Measurements from ENCODE around the gene MTMR1.

MTMR1 gene

DNA sequence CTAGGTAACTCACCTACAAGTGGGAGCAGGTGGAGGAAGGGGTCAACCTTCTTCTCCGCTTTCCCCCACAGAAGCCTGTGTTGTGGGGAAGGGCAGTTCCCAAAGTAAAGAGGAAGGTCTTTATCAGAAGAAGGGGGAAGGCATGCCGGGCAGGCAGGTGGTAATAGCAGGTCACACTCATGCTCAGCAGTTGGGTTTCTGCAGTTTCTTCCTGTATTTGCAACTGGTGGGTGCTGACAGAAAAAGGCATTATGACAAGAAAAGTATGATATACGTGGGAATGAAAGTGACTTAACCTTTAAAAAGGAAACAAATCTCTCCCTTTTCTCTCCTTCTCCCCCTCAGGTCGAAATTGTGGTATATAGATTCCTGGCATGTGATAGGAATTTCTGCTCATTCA is 3.7 kb downstream of the MTMR1 start:
- ATAC-seq (no peak), DNase-seq (peak; percentile 14)

DNA sequence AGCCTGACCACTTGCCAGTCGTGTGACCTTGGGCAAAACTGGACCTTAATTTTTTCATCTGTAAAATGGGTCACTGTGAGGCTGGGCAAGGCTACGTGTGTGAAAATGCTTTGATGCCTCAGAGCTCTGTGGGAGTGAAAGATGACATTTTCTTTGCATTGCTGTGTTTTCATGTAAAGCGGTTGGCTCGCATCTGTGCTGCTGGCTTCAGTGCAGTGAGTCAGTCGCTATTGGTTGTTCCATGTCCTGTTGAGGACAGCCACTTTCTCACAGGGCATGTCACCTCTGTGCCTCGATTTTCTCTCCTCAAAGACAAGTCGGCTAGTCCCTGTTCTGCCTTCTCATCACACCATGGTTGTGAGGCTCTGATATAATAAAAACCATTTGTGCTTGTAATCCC is 4.4 kb downstream of the MTMR1 start:
- ATAC-seq, result peak; percentile 10
- DNase-seq, result peak; percentile 15

DNA sequence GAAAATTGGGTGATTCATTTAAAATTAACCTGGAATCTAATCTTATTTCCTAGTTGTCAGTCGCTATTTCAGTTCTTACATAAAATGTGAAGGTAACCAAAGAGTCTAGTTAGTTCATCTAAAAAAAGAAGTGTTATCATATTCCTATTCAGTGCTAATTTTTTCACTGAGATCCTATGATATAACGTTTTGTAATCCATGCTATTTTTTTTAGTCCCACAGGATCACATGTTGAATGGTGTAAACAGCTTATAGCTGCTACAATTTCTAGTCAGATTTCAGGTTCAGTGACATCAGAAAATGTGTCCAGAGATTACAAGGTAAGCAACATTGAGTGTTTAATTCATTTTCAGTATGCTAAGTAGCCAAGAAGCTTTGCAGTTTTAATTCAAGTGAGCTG is 5.8 kb downstream of the MTMR1 start:
- no peak for DNase-seq
- no peak for ATAC-seq

DNA sequence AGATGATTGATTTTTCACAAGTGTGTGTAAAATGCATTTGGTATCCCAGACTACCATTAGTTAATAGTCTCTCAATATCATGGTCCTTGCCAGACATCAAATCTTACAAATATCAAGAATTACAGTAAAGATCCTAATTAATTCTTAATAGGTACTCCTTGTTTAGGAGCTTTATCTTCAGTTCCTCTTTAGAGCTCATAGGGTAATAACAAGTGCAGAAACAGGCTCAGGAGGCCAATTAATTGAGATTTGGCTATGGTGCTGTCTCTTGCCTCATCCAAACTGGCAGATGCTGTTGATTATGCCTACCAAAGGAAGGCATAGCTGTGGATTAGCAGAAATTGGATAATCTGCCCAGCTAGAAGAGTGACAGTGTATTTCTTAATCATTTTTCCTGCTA is 6.9 kb downstream of the MTMR1 start:
- no peak for DNase-seq
- ATAC-seq, result no peak

DNA sequence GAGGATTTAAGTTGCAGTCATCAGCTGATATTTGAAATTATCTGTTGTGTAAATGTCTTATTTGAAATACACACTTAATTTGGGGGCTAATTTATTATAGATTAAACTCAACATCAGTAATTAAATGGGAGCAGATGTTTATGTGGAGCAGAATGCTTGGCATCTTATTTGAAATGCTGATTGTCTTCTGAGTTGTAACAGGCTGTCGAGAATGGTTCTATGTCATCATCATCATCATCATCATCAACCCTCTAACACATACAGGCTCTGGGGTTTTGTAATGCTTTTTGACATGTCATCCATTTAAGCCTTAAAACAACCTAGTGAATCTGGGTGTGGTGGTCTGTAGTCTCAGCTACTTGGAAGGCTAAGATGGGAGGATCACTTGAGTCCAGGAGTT is 8.2 kb downstream of the MTMR1 start:
- DNase-seq (no peak), ATAC-seq (no peak)

DNA sequence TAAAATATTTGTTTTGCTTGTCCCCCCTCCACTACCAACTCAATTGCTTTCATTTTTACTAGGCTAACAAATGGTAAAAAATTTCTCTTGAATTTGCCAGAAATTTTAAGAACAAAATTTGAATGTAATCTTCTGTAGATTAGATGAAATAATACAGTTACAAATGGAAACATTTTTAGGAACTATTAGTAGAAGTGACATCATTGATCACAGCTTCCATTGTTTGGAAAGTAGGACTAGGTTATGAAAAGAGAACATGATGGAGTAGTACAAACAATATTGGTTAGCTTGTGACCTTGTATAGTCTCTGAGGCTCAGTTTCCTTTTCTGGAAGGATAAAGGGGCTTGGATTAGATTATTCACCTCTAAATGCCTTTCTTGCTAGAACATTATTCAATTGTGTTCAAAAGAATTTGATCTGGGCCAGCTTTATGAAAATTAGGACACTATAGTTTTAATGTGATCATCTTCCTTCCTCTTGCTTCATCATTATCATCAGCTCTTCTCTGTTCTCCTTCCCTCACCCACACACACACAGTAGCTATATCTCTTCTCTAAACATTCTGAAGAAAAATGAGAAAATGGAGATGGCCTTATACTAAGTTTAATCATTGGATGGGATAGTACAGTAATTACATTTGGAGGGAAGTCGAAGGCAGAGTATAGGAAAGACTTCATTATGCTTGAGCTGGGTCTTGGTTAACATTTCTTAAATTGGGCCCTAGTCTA is 9.9 kb downstream of the MTMR1 start:
- ATAC-seq (no peak), DNase-seq (no peak)

DNA sequence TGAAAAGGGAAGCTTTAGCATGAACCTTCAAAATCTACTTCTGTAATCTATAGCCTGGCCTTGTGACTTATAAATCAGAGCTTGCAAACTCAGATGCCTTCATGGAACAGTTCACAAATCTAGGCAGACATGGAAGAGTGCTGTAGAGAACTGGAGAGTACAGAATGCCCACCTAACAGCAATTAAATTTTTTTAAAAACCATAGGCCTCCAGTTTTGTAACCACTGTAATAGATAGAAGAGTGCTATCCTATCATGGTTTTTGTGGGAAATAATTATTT is 10.4 kb downstream of the MTMR1 start:
- ATAC-seq (no peak), DNase-seq (no peak)

DNA sequence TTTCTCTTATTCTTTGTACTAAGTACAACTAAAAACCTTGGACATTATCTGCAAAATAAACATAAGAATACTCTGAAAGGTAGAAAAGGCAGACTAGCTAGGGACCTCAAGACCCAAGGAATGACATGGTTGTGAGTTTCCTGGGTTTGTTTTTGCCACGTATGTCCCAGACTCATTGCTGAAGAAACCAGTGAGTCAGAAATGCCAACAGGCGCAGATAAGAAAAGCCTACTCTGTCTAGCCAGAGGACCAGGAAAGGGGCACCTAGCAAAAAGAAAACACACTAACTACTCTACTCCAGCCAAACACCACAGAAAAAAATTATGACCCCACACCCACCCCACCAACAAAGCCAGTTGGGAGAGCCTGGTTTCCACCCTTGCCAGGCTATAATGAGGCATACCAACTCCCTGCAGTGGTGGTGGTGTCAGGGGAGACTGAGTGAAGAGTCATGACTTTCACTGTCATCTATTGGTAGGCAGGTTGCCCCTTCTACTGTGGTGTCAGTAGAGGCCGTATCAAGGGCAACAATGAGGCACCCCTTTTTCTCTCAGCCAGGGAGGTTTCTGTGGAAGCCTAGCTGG is 10.9 kb downstream of the MTMR1 start:
- peak; percentile 93 for ATAC-seq
- peak; percentile 27 for DNase-seq

DNA sequence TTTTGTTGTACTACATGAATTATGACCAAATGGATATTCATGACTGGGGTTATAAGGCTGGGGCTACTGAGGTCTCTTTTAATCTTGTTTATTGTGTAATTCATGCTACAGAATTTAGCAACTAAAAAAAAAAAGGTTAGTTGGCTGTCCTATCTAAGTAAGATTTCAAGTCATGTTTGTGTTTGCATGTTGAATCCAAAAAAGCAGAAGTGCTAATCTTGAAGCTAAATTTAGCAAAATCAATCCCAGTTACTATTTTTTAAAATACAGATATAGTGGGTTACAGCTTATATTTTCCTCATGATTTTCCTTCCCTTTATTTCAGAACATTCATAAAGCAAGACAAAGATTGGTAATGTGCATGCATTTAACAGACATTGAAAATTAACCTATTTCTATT is 19.4 kb downstream of the MTMR1 start:
- ATAC-seq (no peak), DNase-seq (no peak)

DNA sequence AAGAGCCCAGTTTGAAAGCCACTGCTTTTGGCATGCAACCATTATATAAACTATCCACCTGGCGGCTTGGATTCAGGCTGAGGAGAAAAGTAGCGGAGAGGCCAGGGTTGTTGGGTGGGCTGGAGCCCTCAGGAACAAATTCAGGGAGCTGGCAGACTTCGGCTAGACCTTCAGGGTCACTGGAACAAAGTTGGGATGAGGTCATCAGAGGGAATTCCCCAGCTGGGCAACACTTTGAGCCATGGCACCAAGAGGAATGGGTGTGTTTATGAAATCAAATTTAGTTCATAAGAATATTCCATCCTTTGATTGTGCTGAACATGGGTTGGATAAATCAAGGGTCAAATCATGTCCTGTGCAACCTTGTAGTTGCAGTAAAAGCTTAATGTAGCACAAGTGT is 22.0 kb downstream of the MTMR1 start:
- DNase-seq (no peak), ATAC-seq (no peak)

DNA sequence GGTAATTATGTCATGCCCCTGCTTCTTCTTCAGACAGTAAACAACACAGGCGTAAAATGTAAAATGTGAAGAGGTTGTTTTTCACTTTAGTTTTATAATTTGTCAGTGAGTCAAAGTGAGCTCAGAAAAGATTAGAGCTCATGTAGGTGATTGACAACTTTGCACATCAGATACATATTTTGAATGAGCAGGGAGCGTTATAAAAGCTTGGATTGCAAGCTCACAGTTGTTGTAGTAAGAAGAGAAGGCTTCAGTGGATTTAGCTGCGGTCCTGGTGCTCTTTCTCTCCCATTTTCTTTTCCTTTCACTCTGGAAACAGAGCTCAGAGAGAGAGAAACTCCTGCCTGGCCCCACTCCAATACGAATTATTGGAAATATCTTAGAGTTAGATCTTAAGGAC is 26.4 kb downstream of the MTMR1 start:
- ATAC-seq, result no peak
- DNase-seq, result no peak

DNA sequence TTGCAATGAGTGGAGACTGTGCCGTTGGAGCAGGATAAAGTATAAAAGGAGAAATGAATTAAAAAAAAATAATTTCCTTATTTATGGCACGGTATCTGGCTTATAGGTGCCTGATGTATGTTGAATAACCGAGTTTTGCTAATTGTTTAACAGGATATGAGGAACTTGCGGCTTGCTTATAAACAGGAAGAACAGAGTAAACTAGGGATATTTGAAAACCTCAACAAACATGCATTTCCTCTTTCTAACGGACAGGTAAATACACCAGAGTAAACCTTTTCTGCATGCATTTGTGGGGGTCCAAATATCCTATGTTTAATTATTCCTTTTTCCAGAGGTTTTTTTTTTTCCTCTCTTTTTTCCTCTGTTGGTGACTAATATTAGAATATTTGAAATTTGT is 36.8 kb downstream of the MTMR1 start:
- no peak for DNase-seq
- ATAC-seq, result no peak

DNA sequence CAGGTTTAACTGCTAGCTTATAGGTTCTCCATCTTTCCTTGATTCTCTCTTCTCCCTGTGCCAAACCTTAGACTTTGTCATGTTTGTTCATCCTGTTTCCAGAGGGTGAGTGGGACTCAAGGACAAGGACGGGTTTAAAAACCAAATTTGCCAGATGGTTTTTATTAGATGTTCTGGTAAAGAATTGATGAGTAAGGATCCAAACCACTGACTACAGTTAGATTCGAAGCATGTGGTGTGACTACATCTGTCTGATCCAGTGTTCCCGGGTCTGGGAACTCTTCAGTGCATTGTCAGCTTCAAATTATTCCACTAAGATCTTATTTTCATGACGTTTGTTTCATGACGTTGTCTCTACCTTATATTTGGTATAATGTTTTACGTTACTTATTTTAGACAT is 37.5 kb downstream of the MTMR1 start:
- DNase-seq (no peak), ATAC-seq (no peak)

DNA sequence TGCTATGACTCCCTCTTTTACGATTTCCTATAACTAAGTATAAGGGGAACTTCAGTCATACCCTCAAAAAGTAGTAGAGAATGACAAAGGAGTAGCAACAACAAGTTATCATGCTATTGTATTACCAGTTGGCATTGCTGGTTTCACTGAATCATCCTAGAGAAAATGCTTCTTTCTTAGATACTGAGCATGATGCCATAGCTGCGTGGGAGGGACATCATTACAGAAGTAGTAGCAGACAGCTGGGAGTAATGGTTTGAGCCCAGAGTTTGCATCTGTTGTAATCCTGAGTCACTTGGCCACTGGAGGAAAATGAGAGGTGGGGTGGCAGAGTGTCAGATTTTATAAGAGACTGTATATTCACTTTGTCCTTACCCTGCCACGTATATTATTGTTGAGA is 38.6 kb downstream of the MTMR1 start:
- ATAC-seq (peak; percentile 92), DNase-seq (peak; percentile 47)

DNA sequence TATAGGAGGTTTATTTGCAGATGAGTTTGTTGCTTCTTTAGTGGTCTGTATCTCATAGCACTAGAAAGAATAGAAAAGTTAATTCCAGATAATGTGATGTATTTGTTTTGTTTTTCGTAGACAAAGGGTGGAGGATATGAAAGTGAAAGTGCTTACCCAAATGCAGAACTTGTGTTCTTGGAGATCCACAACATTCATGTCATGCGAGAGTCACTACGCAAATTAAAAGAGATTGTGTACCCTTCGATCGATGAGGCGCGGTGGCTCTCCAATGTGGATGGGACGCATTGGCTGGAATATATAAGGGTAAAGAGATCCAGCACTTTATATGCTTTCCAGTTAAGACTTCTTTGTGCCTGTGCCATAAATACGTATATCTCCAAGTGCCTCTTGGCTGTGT is 43.3 kb downstream of the MTMR1 start:
- DNase-seq (no peak), ATAC-seq (no peak)

DNA sequence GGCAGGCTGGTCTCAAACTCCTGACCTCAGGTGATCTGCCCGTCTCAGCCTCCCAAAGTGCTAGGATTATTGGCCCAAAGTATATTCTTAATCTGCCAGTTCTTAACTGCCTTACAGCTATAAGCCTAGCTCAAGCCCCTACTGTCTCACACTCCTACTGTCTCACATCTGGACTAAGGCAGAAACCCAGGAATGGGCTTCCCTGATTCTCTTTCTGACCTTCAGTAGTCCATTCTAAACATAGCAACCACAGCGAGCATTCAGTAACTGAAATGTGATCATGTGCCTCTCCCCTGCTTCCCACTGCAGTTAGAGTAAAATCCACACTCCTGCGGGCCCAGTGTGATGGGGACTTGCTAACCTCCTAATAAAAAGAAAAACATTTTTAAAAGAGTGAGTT is 58.9 kb downstream of the MTMR1 start:
- no peak for DNase-seq
- no peak for ATAC-seq

DNA sequence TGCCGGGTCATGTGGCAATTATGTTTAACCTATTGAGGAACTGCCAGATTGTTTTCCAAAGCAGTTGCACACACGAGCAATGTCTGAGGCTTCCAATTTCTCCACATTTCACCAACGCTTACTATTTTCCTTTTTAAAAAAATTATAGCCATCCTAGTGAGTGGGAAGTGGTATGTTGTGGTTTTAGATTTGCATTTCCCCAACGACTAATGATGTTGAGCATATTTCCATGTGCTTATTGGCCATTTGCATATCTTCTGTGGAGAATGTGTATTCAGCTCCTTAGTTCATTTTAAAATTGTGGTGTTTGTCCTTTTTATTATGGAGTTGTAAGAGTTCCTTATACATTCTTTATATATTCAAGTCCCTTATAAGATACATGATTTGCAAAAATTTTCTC is 60.2 kb downstream of the MTMR1 start:
- ATAC-seq (no peak), DNase-seq (no peak)

DNA sequence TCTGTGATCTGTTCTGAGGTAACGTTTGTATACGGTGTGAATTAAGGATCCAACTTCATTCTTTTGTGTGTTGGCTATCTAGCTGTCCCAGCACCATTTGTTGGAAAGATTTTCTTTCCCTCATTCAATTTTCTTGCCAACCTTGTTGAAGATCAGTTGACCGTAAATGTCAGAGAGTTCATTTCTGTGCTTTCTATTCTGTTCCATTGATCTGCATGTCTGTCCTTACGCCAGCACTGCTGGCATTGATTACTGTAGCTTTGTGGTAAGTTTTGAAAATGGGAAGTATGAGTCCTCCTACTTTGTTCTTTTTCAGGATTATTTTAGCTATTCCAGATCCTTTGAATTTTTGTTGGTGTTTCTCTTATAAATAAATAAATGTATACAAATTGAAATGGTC is 60.8 kb downstream of the MTMR1 start:
- ATAC-seq (no peak), DNase-seq (no peak)

DNA sequence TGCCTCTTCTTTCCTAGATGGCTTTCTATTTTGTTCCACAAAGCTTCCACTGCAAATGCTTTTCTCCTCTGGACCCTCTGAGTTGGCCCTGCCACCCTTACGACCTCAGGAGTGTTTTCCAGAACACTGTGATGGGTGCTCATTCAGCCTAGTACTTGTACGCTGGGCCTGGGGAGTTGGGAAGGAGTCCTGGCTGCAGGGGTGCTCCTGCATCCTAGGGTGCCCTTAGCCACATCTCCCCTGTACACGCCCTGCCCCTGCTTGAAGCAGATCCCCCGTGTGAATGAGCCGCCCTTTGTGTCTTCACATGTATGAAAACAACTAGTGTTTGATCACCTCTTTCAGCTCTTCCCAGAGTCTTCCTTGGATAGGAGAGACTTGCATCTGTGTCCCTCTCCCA is 64.2 kb downstream of the MTMR1 start:
- ATAC-seq (no peak), DNase-seq (no peak)

DNA sequence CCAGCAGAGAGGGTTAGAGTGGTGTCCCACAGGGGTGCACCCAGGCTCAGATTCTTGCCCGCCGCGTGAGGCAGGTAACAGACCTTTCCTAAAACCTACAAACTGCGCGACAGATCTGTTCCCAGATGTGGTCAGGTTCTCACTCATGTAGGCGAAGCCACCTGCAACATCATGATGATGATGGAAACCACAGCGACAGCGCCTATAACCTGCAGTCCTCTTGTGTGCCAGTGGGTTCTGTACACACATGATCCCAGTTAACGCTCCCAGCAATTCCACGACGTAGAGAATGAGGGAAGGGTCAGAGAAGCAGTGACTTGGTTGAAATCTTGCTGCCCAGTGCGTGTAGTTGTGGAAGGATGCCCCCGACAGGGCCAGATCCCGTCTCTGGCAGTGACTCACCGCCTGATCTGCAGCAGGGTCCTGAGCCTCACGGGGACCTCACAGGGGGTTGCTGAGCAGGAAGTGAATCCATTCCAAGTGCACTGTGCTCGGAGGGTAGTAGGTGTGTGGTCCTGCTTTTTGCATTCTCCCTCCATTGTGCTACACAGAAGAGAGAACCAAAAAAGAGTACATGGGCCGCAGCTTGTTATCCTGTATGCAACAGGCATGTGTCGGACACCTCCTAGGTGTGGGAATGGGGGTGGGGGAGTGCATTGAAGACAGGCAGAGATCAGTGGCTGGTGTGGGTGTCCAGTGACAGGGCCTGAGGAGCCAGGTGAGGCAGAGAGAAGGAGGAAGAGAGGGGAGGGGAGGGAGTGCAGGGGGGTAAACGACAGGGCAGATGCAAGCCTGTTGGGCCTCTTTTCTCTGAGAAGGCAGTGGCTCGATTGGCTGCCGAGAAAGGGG is 66.6 kb downstream of the MTMR1 start:
- ATAC-seq, result no peak
- no peak for DNase-seq

DNA sequence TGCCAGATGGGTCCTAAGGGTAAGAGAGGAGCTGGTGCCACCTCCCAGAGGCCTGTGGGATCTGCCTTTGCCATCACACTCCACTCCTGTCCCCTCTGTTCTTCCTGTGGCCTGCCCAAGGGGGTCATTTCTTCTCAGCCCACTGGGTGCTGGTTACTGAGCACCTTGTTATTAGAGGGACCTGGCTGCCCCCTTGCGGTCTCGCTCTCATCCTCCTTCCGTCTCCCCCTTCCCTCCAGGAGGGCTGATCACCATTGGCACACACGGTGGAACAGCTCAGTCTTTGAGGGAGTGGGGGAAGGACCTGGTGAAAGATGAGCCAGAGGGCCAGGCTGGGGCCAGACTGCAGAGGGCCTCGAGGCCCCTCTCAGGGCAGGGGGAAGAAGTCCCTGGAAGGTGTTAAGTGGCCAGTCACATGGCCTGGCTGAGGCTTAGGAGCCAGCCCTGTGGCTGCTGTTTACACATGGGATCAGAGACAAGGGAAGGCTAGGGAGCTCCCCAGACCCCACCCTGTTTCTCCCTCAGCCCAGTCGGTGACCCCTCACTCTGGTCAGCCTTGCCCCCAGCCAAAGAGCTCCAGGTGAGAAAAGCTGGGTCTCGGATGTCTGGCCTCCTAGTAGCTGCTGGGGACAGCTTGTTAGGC is 68.1 kb downstream of the MTMR1 start:
- DNase-seq, result no peak
- peak; percentile 9 for ATAC-seq

DNA sequence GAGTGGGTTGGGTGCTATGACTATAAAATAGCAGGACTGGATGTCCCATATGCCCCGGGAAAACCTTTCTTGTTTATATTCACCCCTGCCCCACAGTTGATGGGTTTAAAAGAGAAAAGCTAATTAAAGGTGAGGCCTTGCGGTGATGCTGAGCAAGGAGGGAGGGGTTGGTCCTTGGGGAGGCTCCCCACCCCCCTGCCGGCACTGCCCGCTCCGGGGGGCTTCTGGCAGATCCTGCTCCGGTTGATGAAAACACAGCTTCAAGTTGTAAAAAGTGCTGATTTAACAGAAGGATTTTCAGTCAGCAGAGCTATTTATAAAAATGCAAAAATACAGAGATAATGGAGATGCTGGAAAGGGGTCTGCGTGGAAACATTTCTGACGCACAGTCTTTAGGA is 68.6 kb downstream of the MTMR1 start:
- DNase-seq (no peak), ATAC-seq (no peak)

Measured in stimulated activated naive CD8-positive, alpha-beta T cell treated with anti-CD3 and anti-CD28 coated beads, Interleukin-15, Interleukin-2, amounts not matched to agents 100 U/mL and 50 U/mL, for 24 hours (primary cell).